GM21619 (cell line): ENCODE measurements around the gene VPS25.
A peak's percentile ranks its signal among the peaks of the same experiment; 100 is the strongest.

Experiments
- ATAC-seq: cut with Tn5 transposase; IDR thresholded peaks from one replicate; pipeline ENCODE4 v1.9.1; 2021; ENCODE audit not compliant: unreplicated experiment

Gene VPS25

DNA sequence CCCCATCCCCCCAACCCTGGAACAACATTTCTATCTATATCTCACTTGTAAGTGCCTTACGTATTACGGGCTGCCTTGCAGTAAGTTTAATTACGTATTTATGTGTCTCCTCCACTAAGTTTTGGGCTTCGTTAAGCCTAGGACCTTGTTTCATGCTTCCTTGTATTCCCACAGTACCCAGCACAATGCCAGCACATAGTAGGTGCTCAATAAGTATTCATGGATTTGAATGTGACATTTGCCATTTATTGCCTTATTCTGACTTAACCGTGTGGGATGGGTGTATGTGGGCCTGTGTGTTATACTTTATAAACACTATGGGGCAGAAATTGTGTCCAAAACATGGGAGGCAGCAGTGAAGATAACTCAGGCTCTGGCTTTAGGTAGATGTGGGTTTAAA, 19.3 kb downstream of the VPS25 start:
- ATAC-seq: no peak

DNA sequence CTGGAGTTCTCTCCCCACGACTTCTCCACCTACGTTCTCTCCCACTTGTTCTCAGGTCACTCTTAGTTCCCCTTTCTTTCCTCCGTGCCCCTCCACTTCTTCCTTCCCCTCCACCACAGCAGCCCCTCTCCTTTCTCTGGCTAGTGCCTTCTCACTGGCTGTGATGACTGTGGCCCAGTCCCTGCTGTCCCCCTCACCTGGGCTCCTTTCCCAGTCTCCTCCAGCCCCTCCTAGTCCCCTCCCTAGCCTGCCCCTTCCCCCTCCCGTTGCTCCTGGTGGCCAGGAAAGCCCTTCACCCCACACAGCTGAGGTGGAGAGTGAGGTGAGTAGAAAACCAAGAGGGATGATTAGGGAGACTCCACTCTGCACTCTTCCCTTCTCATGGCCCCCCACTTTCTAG, 21.8 kb downstream of the VPS25 start:
- no peak for ATAC-seq

- no peak for ATAC-seq
Measured at GRCh38 chr17:42795465-42795864, 22.2 kb downstream of the VPS25 start.

- no peak for ATAC-seq
Measured at GRCh38 chr17:42796066-42796758, 23.0 kb downstream of the VPS25 start.

DNA sequence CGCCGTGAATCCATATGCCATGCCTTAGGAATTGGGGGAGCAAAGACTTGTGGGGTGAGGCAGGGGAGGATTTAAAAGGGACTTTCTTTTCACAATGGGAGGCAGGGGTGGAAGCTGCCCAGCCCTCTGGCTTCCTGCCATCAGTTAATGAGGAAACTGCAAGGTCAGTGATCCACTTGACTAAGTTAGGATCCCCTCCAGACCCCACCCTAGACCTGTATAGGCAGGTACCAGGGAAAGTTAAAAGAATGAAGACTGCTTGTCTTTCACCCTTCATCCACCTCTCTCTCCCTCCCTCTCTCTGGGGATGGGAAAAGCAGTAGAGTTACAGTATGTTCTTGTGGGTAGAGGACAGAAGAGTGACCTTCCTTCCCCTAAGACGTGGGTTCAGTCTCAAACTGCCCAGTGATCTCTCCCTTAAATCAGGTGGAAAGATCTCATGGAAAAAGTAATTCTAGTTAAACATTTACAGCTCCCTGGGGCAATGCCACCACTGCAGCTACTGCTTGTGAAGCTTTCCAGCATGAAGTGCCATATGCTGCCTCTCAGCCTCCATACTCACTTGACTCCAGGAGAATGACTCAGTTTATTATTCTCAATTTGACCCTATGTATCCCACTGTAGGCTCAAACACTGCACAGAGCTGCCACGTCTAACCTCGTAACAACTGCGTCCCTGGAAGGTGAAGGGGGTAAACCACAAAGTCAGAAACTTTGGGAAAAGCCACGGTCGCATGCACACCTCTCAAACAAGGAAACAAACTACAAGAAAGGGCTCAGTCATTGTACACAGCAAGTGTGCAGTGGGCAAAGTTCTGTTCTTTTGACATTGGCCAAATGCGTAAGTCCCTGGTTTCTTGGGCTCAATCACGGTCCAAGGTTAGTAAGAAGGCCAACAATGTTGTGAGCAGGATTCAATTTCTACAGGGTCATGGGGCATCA, 24.1 kb downstream of the VPS25 start:
- no peak for ATAC-seq

DNA sequence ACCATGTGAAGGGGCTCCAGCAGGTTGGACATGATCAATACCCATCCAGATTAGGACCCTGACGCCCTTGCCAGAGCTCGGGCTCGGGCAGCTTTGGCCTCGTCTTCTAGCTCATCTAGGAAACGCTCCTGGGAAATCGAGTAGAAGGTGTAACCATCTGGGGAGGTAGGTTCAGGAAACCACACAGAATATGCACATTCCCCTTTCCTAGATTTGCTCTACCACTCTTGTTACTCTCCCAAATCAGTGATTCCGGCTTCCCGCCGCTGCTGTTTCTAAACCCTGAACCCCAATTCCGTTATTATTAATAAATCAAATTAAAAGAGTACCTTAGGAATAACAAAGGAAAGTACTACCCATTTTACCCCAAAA, 24.7 kb downstream of the VPS25 start:
- no peak for ATAC-seq

- ATAC-seq: peak; percentile 86
Measured at GRCh38 chr17:42798383-42799380, 25.4 kb downstream of the VPS25 start, which contains the start of the genes CNTD1 and COA3. CNTD1 (plus strand) TSS chr17:42798861; CDS start chr17:42799068, 207 bp downstream. COA3 (minus strand) TSS chr17:42798704; CDS start chr17:42798681, 23 bp downstream.

GRCh38 chr17:42803074-42803883, 30.0 kb downstream of the VPS25 start:
- ATAC-seq: no peak

DNA sequence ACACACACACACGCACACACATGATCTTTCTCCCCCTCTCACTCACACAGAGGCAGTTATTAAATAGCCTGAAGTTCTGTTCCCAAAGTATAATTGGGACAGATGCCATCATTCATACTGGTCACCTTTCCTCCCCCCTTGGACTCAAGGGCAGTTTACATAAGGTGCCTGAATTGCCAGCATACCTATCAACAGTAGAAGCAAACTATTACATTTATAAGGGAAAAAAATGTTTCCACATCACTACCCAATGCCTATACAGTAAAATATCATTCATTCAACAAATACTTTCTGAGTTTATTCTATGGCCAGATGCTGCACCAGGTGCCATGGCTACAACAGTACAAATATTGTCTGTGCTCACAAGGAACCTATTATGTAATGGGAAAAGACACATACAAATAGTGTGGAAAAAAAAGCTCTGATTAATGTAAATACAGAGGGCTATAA, 31.7 kb downstream of the VPS25 start:
- no peak for ATAC-seq

GRCh38 chr17:42806249-42806648, 33.0 kb downstream of the VPS25 start:
- no peak for ATAC-seq

GRCh38 chr17:42809250-42809649, 36.0 kb downstream of the VPS25 start:
- ATAC-seq: no peak

DNA sequence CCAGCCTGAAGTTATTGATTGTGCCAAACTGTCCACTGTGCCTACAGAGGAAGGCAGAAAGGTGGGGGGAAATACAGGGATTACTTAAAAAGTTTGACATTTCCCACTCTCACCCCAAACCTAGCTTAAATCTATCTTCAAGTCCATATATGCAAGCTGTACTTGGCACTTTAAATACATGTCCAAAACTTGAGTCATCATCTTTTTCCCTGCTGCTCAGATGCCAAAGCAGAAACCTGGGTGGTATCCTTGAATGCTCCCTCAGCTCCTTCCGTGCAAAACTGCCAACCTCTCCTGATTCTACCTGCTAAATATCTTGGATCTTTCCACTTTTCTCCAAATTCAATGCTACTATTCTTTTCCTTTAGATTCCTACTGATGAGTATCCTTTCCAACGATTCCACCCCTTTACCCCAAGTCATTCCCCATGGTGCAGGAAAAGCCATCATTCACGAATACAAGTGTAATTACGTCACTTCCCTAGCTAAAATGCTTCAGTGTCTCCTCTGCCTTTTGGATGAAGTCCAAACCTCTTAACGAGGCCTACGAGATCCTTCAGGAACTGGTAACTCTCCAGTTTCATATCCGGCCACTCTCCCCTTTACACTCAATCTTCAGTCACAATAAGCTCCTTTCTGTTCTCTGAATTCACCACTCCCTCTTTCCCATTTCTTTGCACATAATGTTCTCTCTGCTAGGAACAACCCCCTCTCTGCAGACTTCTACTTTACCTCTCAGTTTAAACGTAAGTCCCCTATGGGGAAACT, 41.6 kb downstream of the VPS25 start:
- no peak for ATAC-seq

DNA sequence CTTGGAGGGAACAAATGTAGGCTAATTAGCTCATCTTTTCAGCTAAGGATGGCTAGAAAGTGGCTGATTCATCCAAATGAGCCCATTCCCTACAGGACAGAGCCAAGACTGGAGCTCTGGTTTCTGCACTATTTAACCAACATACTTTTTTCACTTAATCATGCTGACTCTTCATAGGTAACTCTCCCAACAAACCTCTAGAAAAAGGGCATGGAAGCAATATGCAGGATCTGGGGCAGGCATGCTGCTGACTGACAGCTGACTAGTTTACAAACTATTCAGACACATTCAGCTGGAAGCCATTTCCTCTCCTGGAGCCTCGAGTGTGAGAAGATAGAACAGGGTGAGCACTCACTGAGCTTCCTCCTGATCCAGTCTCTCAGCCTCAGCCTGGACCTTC, 44.6 kb downstream of the VPS25 start:
- ATAC-seq: no peak

DNA sequence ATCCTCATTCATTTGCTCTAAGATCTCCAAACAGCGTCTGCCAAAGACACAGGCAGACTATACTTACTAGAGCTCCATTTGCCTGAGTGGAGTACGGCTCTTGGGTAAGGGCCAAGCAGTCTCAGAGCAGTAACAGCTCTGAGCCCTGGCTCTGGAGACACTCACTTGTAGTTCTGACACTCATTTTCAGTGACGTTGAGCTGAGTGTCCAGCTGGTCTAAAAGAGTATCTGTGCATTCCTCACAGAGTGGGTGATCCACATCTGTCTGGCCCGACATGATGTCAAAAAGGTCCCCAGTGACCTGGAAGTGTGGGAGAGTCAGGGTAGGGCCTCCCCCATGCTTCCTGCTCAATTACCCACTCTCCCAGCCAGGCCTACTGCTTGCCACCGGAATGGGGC, 45.1 kb downstream of the VPS25 start:
- ATAC-seq: no peak

DNA sequence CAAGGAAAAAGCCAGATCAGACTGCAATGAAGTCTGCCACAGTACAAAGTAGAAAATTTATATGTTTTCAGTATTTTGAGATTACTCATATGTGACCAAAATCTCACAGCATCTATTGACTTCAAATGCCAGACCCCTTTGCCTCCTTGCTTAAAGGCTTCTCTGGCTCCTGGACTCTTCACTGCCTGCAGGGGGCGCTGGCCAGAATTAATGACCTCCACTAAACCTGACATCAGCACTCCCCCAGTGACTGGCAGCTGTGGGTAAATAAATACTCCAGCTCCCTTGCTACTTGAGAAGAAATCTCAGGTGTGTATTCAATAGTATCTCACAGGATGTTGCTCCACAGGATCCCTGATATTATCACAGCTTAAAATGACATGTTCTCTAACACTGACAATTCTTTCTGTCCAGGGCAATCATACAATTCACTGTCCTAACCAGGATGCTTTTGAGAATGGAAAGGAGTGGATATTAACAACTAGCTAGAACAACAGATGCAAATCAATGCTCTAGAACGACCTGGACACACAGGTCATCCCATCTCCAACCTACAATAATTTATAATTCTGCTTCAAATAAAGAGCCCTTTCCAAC, 46.8 kb downstream of the VPS25 start:
- ATAC-seq: no peak

GRCh38 chr17:42821176-42821575, 47.9 kb downstream of the VPS25 start:
- ATAC-seq: no peak

- no peak for ATAC-seq
Measured at GRCh38 chr17:42827472-42827871, 54.2 kb downstream of the VPS25 start.
